Suprapubic skin (tissue), 4 donors: ENCODE results near the gene RNF13. TPM values are rescaled to one million over a fixed set of nuclear protein-coding genes. Genes with fewer than 3 reads are reported as not detected.

Source experiments
- DNase-seq, 2 donors: peaks; one replicate each; pipeline ENCODE4 v3.0.0-alpha.2; 2019; ENCODE audit warnings: low spot score in 2 of 2
- H3K27ac ChIP-seq: fragments of 200-600 bp; sonication (generic); one replicate; pipeline ENCODE4 v1.5.1; 2019
- H3K27me3 ChIP-seq: fragments of 200-600 bp; sonication (generic); one replicate; pipeline ENCODE4 v1.5.1; 2019
- H3K36me3 ChIP-seq: fragments of 200-600 bp; sonication (generic); one replicate; pipeline ENCODE4 v1.5.1; 2019
- H3K4me1 ChIP-seq: fragments of 200-600 bp; sonication (generic); one replicate; pipeline ENCODE4 v1.5.1; 2019
- H3K4me3 ChIP-seq: fragments of 200-600 bp; sonication (generic); one replicate; pipeline ENCODE4 v1.5.1; 2019; ENCODE audit warnings: mild to moderate bottlenecking
- H3K9me3 ChIP-seq: fragments of 200-600 bp; sonication (generic); one replicate; pipeline ENCODE4 v1.5.1; 2019
- EP300 ChIP-seq: sonication (generic); formaldehyde crosslinking; IDR thresholded peaks from one replicate; pipeline ENCODE4 v1.6.1; 2017; ENCODE audit warnings: antibody characterized with exemption
- POLR2A ChIP-seq, 2 donors: fragments of 450-650 bp; IDR thresholded peaks; one replicate each; pipeline ENCODE4 v1.6.1; 2017; ENCODE audit warnings: antibody characterized with exemption in 2 of 2, mild to moderate bottlenecking in 2 of 2, moderate library complexity in 2 of 2
- POLR2AphosphoS5 ChIP-seq, 3 donors: sonication (generic); formaldehyde crosslinking; IDR thresholded peaks; one replicate each; pipeline ENCODE4 v1.6.1; 2017; ENCODE audit warnings: antibody characterized with exemption in 3 of 3
- WGBS: methylation state at CpG from one replicate; pipeline ENCODE4 v1.1.5; 2018; 5-methylcytosine and 5-hydroxymethylcytosine counted together
- total RNA-seq, 4 donors: library from RNA; depleted of rRNA; stranded (reverse); fragments of >200 nt; gene quantifications; one replicate each; pipeline ENCODE4 v1.1.0, GENCODE V29; 2016
- TF ChIP-seq, protein P1 (sequence below), 2 donors: fragments of 200-600 bp in 1 of 2; fragments of 450-650 bp in 1 of 2; sonication (generic) in 1 of 2; IDR thresholded peaks; one replicate each; pipeline ENCODE4 v1.5.1; 2016 to 2019; ENCODE audit warnings: antibody characterized with exemption in 2 of 2, mild to moderate bottlenecking in 1 of 2, moderate library complexity in 1 of 2

The RNF13 gene
- total RNA-seq, 4 donors from 2014 or later: 52.1 to 78.9 (median 73.7) TPM

DNA sequence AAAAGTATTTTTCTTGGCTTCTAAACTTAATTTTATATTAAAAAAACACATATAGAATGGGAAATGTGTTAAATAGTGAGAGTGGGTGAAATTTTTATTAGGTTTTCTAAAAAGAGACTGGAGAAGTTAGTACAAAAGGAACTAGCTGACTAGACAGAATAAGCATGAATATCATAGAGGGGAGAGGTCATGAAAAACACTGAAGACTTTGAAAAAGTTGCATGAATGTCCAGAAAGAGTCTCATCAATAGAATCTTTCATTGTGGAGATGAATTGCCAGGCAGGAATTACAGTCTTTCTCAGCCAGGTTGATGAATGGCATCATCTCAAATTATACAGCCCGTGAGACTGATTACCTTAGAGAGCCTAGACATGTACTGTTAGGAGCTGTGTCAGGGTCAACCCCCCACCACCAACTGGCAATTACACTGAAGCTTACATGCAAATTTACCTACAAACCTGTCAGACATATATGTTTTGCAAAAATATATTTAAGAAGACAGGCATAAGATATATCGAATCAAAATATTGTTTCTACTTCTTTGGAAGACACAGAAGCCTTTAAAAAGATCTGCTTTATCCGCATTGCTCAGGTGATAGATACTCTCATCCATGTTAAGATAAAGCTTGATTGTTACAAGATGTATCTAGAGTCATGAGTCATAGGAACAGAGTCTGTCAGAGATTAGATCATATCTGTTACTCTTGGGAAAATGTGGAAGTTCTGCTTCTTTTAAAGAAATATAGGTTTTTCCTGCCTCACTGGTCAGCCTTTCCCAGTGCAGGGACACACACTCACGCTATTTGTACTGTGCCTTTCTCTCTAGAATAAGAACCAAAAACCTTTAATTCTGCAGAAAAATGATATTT, 192.5 kb downstream of the RNF13 start:
- no peaks in the 10 kb centered on the region for H3K27me3 ChIP-seq
- DNase-seq: no peak
- H3K36me3 ChIP-seq: no peaks in the 10 kb centered on the region
- no peaks in the 10 kb centered on the region for H3K4me1 ChIP-seq
- no peak overlapping the region for H3K4me3 ChIP-seq
- WGBS: 36% methylated on average over 4 of the region's 4 CpGs
- H3K9me3 ChIP-seq: no peaks in the 10 kb centered on the region
- H3K27ac ChIP-seq: no peak overlapping the region
- TF ChIP-seq EP300 (no peak), POLR2AphosphoS5 (IDR thresholded peaks at IDR 0.05) (no peak), POLR2A (IDR thresholded peaks at IDR 0.05) (no peak)
- TF ChIP-seq, protein P1, sequence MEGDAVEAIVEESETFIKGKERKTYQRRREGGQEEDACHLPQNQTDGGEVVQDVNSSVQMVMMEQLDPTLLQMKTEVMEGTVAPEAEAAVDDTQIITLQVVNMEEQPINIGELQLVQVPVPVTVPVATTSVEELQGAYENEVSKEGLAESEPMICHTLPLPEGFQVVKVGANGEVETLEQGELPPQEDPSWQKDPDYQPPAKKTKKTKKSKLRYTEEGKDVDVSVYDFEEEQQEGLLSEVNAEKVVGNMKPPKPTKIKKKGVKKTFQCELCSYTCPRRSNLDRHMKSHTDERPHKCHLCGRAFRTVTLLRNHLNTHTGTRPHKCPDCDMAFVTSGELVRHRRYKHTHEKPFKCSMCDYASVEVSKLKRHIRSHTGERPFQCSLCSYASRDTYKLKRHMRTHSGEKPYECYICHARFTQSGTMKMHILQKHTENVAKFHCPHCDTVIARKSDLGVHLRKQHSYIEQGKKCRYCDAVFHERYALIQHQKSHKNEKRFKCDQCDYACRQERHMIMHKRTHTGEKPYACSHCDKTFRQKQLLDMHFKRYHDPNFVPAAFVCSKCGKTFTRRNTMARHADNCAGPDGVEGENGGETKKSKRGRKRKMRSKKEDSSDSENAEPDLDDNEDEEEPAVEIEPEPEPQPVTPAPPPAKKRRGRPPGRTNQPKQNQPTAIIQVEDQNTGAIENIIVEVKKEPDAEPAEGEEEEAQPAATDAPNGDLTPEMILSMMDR (IDR thresholded peaks at IDR 0.05): no peak

DNA sequence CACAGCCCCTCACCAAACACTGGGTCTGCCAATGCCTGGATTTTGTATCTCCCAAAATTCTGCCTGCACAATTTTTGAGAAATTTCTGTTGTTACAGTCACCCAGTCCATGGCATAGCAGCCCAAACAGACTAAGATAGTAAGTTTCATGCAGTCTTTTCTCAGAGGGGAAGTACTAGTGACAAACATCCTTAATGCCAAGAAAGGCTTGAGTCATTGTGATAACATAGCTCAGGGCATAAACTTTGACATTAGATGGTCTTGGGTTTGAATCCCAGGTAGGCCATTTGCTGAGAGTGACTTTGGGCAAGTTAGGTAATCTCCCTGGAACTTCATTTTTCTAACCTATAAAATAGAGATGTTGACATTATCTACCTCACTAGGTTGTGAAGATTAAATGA, 193.8 kb downstream of the RNF13 start:
- H3K27me3 ChIP-seq: no peaks in the 10 kb centered on the region
- H3K36me3 ChIP-seq: no peaks in the 10 kb centered on the region
- DNase-seq: no peak
- no peaks in the 10 kb centered on the region for H3K4me1 ChIP-seq
- no peak overlapping the region for H3K27ac ChIP-seq
- TF ChIP-seq, protein P1 (IDR thresholded peaks at IDR 0.05): no peak
- TF ChIP-seq POLR2AphosphoS5 (IDR thresholded peaks at IDR 0.05): no peak
- no peak for TF ChIP-seq EP300
- TF ChIP-seq POLR2A (IDR thresholded peaks at IDR 0.05): no peak
- H3K9me3 ChIP-seq: no peaks in the 10 kb centered on the region
- H3K4me3 ChIP-seq: no peak overlapping the region

Other genes with a start within 250 kb of the RNF13 start
- 10 to 100 TPM; 33.0 to 68.9 (median 52.1) TPM for gene WWTR1, start 155.2 kb upstream of the RNF13 start, total RNA-seq
- gene COMMD2, start 60.7 kb upstream of the RNF13 start, total RNA-seq: 10 to 100 TPM; 21.0 to 29.5 (median 25.5) TPM
- gene ANKUB1, start 20.7 kb upstream of the RNF13 start, total RNA-seq: not detected
- gene PFN2, start 157.7 kb downstream of the RNF13 start, total RNA-seq: 10 to 100 TPM in 2 of 4 donors, 1 to 10 TPM in 2; 6.5 to 19.9 (median 13.2) TPM